Naive thymus-derived CD4-positive, alpha-beta T cell (primary cell): ENCODE results near the gene NIP7. TPM values are rescaled to one million over a fixed set of nuclear protein-coding genes. Genes with fewer than 3 reads are reported as not detected.

Source experiments
- ATAC-seq: fragments of 150-1000 bp; cut with Tn5 transposase; 2 replicates; pipeline ENCODE4 v1.10.0; 2021; ENCODE audit warnings: mild to moderate bottlenecking, moderate library complexity
- CTCF ChIA-PET: fragments of 350-600 bp; sonication (Branson Sonifier 250); formaldehyde crosslinking; loops from one replicate; lab custom pipeline; 2021; ENCODE audit warnings: antibody characterized with exemption; lab: Charles Lee
- POLR2A ChIA-PET: fragments of 350-600 bp; sonication (Branson Sonifier 250); formaldehyde crosslinking; loops from one replicate; lab custom pipeline; 2021; ENCODE audit warnings: antibody characterized with exemption, inconsistent platforms; lab: Charles Lee
- DNase-seq, 9 donors: peaks; one replicate each; pipeline versions ENCODE4 v3.0.0 to v3.0.0-alpha.2; 2020 to 2022; ENCODE audit warnings: mixed read lengths in 1 of 9
- H3K27ac ChIP-seq: one replicate; pipeline ENCODE4 v1.7.0; 2013; ENCODE audit warnings: mild to moderate bottlenecking, low read depth, low read length, moderate library complexity
- H3K27me3 ChIP-seq, 2 donors: one replicate each; pipeline ENCODE4 v1.7.0; 2013; ENCODE audit warnings: low read length in 2 of 2, mild to moderate bottlenecking in 2 of 2, moderate library complexity in 2 of 2; ENCODE audit not compliant: control insufficient read depth in 2 of 2, insufficient read depth in 2 of 2
- H3K36me3 ChIP-seq, 3 experiments: 1 replicate in 2 of 3; 2 replicates in 1 of 3; pipeline ENCODE4 v1.7.0; 2013; ENCODE audit warnings: low read length in 3 of 3, mild to moderate bottlenecking in 3 of 3, moderate library complexity in 1 of 3; ENCODE audit not compliant: insufficient read depth in 3 of 3, control insufficient read depth in 2 of 3
- H3K4me1 ChIP-seq, 2 donors: one replicate each; pipeline ENCODE4 v1.7.0; 2013; ENCODE audit warnings: low read length in 2 of 2, mild to moderate bottlenecking in 2 of 2, moderate library complexity in 1 of 2; ENCODE audit not compliant: control insufficient read depth in 2 of 2, insufficient read depth in 2 of 2
- H3K4me3 ChIP-seq: 2 replicates; pipeline ENCODE4 v1.7.0; 2013; ENCODE audit warnings: mild to moderate bottlenecking, low read length
- H3K9me3 ChIP-seq, 3 experiments: 1 replicate in 2 of 3; 2 replicates in 1 of 3; pipeline ENCODE4 v1.7.0; 2013; ENCODE audit warnings: low read length in 3 of 3; ENCODE audit not compliant: control insufficient read depth in 2 of 3
- H3K27ac Mint-ChIP-seq, 9 donors: one replicate each; pipeline ENCODE4 v1.8.0; 2020 to 2022; ENCODE audit warnings: mixed read lengths in 9 of 9, mild to moderate bottlenecking in 8 of 9, moderate library complexity in 5 of 9, inconsistent platforms in 2 of 9
- H3K27me3 Mint-ChIP-seq, 5 donors: one replicate each; pipeline ENCODE4 v1.8.0; 2021 to 2022; ENCODE audit warnings: mixed read lengths in 5 of 5, mild to moderate bottlenecking in 1 of 5
- H3K36me3 Mint-ChIP-seq, 5 donors: one replicate each; pipeline ENCODE4 v1.8.0; 2020 to 2022; ENCODE audit warnings: mixed read lengths in 5 of 5, mild to moderate bottlenecking in 3 of 5, inconsistent platforms in 1 of 5
- H3K4me1 Mint-ChIP-seq, 7 donors: one replicate each; pipeline ENCODE4 v1.8.0; 2020 to 2022; ENCODE audit warnings: mixed read lengths in 7 of 7, mild to moderate bottlenecking in 3 of 7, inconsistent platforms in 1 of 7
- H3K4me3 Mint-ChIP-seq, 10 donors: one replicate each; pipeline ENCODE4 v1.8.0; 2020 to 2022; ENCODE audit warnings: mild to moderate bottlenecking in 10 of 10, mixed read lengths in 10 of 10, moderate library complexity in 6 of 10, inconsistent platforms in 2 of 10
- H3K9me3 Mint-ChIP-seq, 11 donors: one replicate each; pipeline ENCODE4 v1.8.0; 2020 to 2022; ENCODE audit warnings: mixed read lengths in 11 of 11, mild to moderate bottlenecking in 4 of 11, inconsistent platforms in 1 of 11, moderate library complexity in 1 of 11
- intact Hi-C, 2 donors: fragments of 100-400 bp; cut with micrococcal nuclease; formaldehyde crosslinking; loops; one replicate each; pipeline ENCODE4 v1.15.1; 2023
- polyA plus RNA-seq, 2 donors: library from polyadenylated mRNA; unstranded; fragments of 300-500 nt; fragmentation: Illumina TruSeq; gene quantifications; one replicate each; pipeline ENCODE4 v1.2.3, GENCODE V29; 2021
- total RNA-seq, 6 experiments: library from RNA in 5 of 6; stranded (reverse) in 5 of 6; gene quantifications; 1 replicate in 5 of 6; 2 replicates in 1 of 6; pipeline ENCODE4 v1.2.3 and lab custom pipeline; 2021 to 2026

NIP7 gene
- total and polyA plus RNA-seq, 7 experiments from 2014 or later: 19.5 to 40.9 (median 28.2) TPM

GRCh38 chr16:69309316-69309715 lies 30.3 kb upstream of the NIP7 start:
- peaks cover 8 to 10% of the 10 kb centered on the region in 2 donors for H3K4me1 ChIP-seq
- H3K36me3 ChIP-seq: peaks cover 0 to 8% (median 0%) of the 10 kb centered on the region in 3 experiments
- intact Hi-C loops: no loop called here
- H3K4me3 Mint-ChIP-seq: peak overlapping the region in 7 of 10 donors; percentile 4 to 57 (median 13)
- H3K4me1 Mint-ChIP-seq: peaks cover 17 to 35% (median 24%) of the 10 kb centered on the region in 7 donors
- peak overlapping the region in 5 of 9 donors; percentile 3 to 82 (median 41) for H3K27ac Mint-ChIP-seq
- no peaks in the 10 kb centered on the region for H3K27me3 Mint-ChIP-seq
- no peaks in the 10 kb centered on the region for H3K27me3 ChIP-seq
- no peaks in the 10 kb centered on the region for H3K9me3 ChIP-seq
- peaks cover 0 to 2% (median 0%) of the 10 kb centered on the region in 11 donors for H3K9me3 Mint-ChIP-seq
- peaks cover 0 to 11% (median 0%) of the 10 kb centered on the region in 5 donors for H3K36me3 Mint-ChIP-seq
- ATAC-seq (no peak), DNase-seq (no peak)
- ChIA-PET CTCF (no interaction called here), POLR2A (interaction anchor here (2.3 kb wide), 1 partner anchor 17 kb away, joined by 8 read pairs; no protein-coding TSS in a partner anchor)
- no peak overlapping the region for H3K27ac ChIP-seq
- no peak overlapping the region for H3K4me3 ChIP-seq

DNA sequence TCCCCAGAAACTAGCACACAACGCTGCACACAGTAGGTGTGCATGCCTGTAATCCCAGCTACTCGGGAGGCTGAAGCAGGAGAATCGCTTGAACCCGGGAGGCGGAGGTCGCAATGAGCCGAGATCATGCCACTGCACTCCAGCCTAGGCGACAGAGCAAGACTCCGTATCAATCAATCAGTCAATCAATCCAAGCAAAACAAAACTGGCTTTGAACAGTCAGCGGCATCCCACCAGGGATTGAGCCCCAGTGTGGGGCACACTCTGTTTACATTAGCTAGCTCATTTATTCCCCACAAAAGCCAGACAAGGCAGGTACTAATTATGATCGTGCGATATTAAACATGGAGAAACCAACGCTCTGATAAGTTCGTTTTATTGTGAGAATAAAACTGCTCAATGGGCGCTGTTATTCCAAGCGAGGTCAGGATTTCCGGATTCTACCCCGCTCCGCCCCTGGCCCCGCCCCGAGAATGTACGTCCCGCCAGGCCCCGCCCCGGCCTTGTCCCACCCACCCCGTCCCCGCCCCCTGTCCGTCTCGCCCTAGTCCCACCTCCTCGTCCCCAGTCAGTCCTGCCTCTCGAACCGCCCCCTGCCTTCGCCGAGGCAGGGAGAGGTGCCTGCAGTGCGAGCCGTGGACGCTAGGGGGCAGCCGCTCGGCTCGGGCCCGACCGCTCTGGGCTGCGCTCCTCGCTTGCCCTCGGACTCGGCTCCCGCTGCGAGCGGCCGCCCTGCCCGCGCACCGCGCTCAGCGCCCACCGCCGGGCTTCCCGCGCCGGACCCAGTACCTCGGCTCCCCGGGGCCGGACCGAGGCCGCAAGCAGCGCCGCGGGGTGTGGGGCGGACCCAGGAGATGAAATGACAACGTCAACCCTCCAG lies 28.7 kb upstream of the NIP7 start, which contains the start of gene VPS4A:
TSS of gene VPS4A (plus strand) at position 698 of the 880 bp plus-strand sequence. CDS start at position 860, 162 bp downstream.
- peaks cover 0 to 22% (median 8%) of the 10 kb centered on the region in 3 experiments for H3K36me3 ChIP-seq
- no peaks in the 10 kb centered on the region for H3K27me3 Mint-ChIP-seq
- no peaks in the 10 kb centered on the region for H3K9me3 ChIP-seq
- intact Hi-C loops: loop anchor here (1.0 kb wide), 11 partner anchors 12 to 468 kb away; partner anchors contain the start of genes CHTF8 (in 2 of the 2), COG8 (in 2 of the 2), CYB5B (in 2 of the 2) and NIP7 (in 2 of the 2)
- peaks cover 0 to 2% (median 0%) of the 10 kb centered on the region in 11 donors for H3K9me3 Mint-ChIP-seq
- H3K27ac ChIP-seq: peak within 1 kb of the TSS; percentile 94
- CTCF ChIA-PET: interaction anchor here (0.5 to 0.7 kb wide), 5 partner anchors 10 to 1026 kb away, joined by 3 to 4 read pairs (median 3); partner anchors contain the start of gene PDF
- peaks cover 8 to 10% of the 10 kb centered on the region in 2 donors for H3K4me1 ChIP-seq
- ATAC-seq: peak; percentile 99
- POLR2A ChIA-PET: interaction anchor here (0.8 to 2.3 kb wide), 9 partner anchors 10 to 178 kb away, joined by 3 to 8 read pairs (median 4); partner anchors contain the start of gene COG8
- peak within 1 kb of the TSS; percentile 90 to 100 (median 99) for H3K4me3 Mint-ChIP-seq
- DNase-seq: peak; percentile 95 to 99 (median 97)
- H3K4me1 Mint-ChIP-seq: peaks cover 17 to 36% (median 29%) of the 10 kb centered on the region in 7 donors
- H3K27ac Mint-ChIP-seq: peak within 1 kb of the TSS; percentile 92 to 99 (median 95)
- H3K36me3 Mint-ChIP-seq: peaks cover 0 to 8% (median 0%) of the 10 kb centered on the region in 5 donors
- no peaks in the 10 kb centered on the region for H3K27me3 ChIP-seq
- peak within 1 kb of the TSS; percentile 74 for H3K4me3 ChIP-seq

DNA sequence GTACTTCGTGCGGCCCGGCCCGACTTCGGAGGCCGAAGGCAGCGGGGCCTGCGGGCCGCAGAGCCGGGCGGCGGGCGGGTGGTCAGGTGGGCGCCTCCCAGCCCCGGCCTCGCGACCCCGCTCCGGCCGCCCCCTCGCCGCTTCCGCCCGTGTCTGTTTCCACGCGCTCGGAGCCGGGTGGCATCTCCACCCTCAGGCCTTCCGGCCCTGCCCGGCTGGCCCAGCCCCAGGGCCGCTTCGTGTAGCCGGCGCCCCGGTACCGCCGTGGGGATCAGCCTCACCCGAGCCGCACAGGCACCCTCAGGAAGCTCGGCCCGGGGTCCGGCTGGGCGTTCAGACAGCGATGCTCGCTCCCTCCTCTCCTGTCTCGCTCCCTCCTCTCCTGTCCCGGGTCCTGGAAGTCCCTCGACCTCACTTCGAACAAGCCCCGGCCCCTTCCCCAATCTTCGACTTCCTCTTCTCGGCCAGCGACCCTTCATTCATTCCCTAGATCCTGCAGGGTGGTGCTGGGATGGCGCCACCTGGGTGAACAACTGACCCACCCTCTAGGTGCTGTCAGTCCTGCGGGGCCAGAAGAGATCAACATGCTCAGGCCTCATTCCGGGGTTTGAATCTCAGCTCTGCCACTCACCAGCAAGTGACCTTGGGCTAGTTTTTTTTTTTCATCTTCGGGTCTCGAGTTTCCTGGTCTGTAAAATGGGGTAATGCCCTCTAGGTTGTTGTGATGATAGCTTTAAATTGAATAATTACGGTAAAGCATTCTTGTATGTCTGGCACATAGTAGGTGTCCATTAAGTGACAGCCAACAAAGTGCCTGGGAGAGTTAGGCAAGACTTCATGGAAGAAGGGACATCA lies 27.8 kb upstream of the NIP7 start:
- CTCF ChIA-PET: interaction anchor here (1.8 kb wide), 1 partner anchor 17 kb away, joined by 4 read pairs; no protein-coding TSS in a partner anchor
- intact Hi-C loops: loop anchor here (1.0 kb wide), 11 partner anchors 12 to 468 kb away; partner anchors contain the start of genes CHTF8 (in 2 of the 2), COG8 (in 2 of the 2), CYB5B (in 2 of the 2) and NIP7 (in 2 of the 2)
- Mint-ChIP-seq H3K9me3 (peaks cover 0 to 2% (median 0%) of the 10 kb centered on the region in 11 donors), H3K4me3 (peak overlapping the region; percentile 90 to 100 (median 99)), H3K4me1 (peaks cover 17 to 36% (median 29%) of the 10 kb centered on the region in 7 donors), H3K27me3 (no peaks in the 10 kb centered on the region), H3K36me3 (peaks cover 0 to 15% (median 0%) of the 10 kb centered on the region in 5 donors), H3K27ac (peak overlapping the region; percentile 92 to 99 (median 94))
- Histone ChIP-seq H3K27me3 (no peaks in the 10 kb centered on the region), H3K4me3 (peak overlapping the region; percentile 74), H3K27ac (peak overlapping the region; percentile 94), H3K9me3 (no peaks in the 10 kb centered on the region), H3K4me1 (peaks cover 8 to 10% of the 10 kb centered on the region in 2 donors), H3K36me3 (peaks cover 0 to 31% (median 17%) of the 10 kb centered on the region in 3 experiments)
- POLR2A ChIA-PET: interaction anchor here (1.2 to 5.7 kb wide), 3 partner anchors 18 to 29 kb away, joined by 4 to 42 read pairs (median 5); partner anchors contain the start of gene PDF
- peak; percentile 40 for ATAC-seq
- DNase-seq: no peak

- no peaks in the 10 kb centered on the region for H3K27me3 Mint-ChIP-seq
- peaks cover 0 to 15% (median 0%) of the 10 kb centered on the region in 5 donors for H3K36me3 Mint-ChIP-seq
- peaks cover 8 to 10% of the 10 kb centered on the region in 2 donors for H3K4me1 ChIP-seq
- peak overlapping the region; percentile 28 to 100 (median 75) for H3K4me3 Mint-ChIP-seq
- peaks cover 0 to 2% (median 0%) of the 10 kb centered on the region in 11 donors for H3K9me3 Mint-ChIP-seq
- no peak for ATAC-seq
- peaks cover 17 to 36% (median 29%) of the 10 kb centered on the region in 7 donors for H3K4me1 Mint-ChIP-seq
- no peak for DNase-seq
- H3K27ac Mint-ChIP-seq: peak overlapping the region in 8 of 9 donors; percentile 12 to 87 (median 74)
- H3K9me3 ChIP-seq: no peaks in the 10 kb centered on the region
- ChIA-PET CTCF (interaction anchor here (1.8 kb wide), 1 partner anchor 15 kb away, joined by 4 read pairs; no protein-coding TSS in a partner anchor), POLR2A (interaction anchor here (5.7 kb wide), 1 partner anchor 16 kb away, joined by 42 read pairs; the partner anchor contains the start of gene PDF)
- no peak overlapping the region for H3K4me3 ChIP-seq
- no peak overlapping the region for H3K27ac ChIP-seq
- H3K27me3 ChIP-seq: no peaks in the 10 kb centered on the region
- peaks cover 0 to 44% (median 22%) of the 10 kb centered on the region in 3 experiments for H3K36me3 ChIP-seq
- intact Hi-C loops: no loop called here
Measured at GRCh38 chr16:69313469-69313868, 26.1 kb upstream of the NIP7 start.

DNA sequence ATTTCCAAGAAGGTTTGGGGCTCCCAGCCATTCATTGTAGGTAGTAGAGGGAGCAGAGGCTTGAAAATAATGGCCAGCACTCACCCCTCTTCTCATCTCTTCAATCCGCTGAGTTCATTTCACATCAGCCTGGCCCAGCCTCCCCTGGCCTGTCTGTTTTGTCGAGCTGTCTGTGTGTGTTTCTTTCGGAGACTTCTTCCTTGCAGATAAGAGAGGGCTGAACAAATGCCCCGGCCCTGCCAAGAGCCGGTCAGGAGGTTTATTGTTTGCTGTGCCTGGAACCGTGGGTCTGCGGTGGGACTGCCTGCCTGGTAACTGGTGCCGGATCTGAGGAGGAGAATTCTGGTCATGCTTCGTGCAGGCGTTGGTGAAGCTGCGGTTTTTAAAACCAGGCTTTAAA lies 25.0 kb upstream of the NIP7 start:
- intact Hi-C loops: no loop called here
- POLR2A ChIA-PET: interaction anchor here (1.1 to 5.7 kb wide), 4 partner anchors 10 to 26 kb away, joined by 3 to 42 read pairs (median 6); partner anchors contain the start of gene PDF
- no peaks in the 10 kb centered on the region for H3K9me3 ChIP-seq
- Mint-ChIP-seq H3K4me3 (no peak overlapping the region), H3K27ac (peak overlapping the region in 1 of 9 donors; percentile 56), H3K9me3 (peaks cover 0 to 2% (median 0%) of the 10 kb centered on the region in 11 donors), H3K27me3 (no peaks in the 10 kb centered on the region), H3K4me1 (peaks cover 17 to 38% (median 29%) of the 10 kb centered on the region in 7 donors), H3K36me3 (peaks cover 0 to 18% (median 3%) of the 10 kb centered on the region in 5 donors)
- H3K27me3 ChIP-seq: no peaks in the 10 kb centered on the region
- H3K27ac ChIP-seq: peak overlapping the region; percentile 13
- no peak overlapping the region for H3K4me3 ChIP-seq
- ATAC-seq (no peak), DNase-seq (no peak)
- CTCF ChIA-PET: interaction anchor here (0.5 kb wide), 1 partner anchor 393 kb away, joined by 3 read pairs; no protein-coding TSS in a partner anchor
- H3K4me1 ChIP-seq: peaks cover 8 to 10% of the 10 kb centered on the region in 2 donors
- peaks cover 8 to 55% (median 26%) of the 10 kb centered on the region in 3 experiments for H3K36me3 ChIP-seq
